Skeletal muscle cell (primary cell): ENCODE data around the gene SCN3A.
A peak's percentile ranks its signal among the peaks of the same experiment; 100 is the strongest.

Experiments used
- DNase-seq: peaks from one replicate; pipeline ENCODE4 v3.0.0-alpha.2; 2010; ENCODE audit warnings: low read depth
- H3K4me3 ChIP-seq: 2 replicates; pipeline ENCODE4 v1.5.1; 2011; ENCODE audit warnings: low read depth, mild to moderate bottlenecking, control low read depth, low read length, moderate library complexity

Gene SCN3A

DNA sequence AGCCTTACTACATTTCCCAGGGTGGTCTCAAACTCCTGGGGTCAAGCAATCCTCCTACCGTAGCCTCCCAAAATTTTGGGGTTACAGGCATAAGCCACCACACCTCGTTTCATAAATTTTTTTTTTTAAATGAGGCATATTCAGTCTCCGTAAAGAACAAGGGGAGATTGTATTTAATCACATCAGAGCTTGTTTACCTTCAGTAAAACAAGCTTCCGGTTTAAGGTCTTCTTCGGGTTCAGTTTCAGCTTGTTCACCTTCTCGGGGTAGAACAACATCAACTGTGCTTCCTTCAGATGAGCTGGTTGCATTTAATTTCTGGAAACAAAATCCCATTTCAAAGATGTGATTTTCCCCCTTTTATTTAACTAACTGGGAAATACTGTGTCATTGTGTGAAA is 88.6 kb downstream of the SCN3A start:
- no peak for DNase-seq
- H3K4me3 ChIP-seq: no peak overlapping the region

DNA sequence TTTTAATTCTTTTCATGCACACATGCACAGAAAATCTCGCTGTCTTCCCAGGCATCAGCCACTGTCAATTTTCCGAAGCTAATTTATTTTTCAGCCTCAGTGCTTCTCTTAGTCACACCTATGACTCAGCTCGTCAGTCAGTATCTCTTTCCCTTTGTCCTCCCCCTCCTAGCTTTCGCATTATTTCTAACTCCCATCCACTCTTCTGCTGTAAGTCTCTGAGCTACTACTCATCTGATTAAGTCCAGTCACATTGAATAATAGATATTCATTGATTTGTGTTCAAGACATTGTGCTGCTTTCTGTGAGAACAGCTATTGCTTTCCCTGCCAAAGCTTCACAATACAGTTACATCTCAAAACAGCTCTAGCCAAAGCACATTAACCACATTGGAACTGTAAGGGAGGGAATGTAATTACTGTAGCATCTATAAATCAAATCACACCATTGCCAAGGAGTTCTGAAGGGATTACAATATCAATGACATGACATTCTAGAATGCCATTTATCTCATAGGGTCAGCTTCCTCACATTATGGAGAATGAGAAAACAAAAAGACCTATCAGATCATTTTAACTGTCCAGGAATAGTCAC is 89.4 kb downstream of the SCN3A start:
- peak; percentile 32 for DNase-seq
- H3K4me3 ChIP-seq: no peak overlapping the region

DNA sequence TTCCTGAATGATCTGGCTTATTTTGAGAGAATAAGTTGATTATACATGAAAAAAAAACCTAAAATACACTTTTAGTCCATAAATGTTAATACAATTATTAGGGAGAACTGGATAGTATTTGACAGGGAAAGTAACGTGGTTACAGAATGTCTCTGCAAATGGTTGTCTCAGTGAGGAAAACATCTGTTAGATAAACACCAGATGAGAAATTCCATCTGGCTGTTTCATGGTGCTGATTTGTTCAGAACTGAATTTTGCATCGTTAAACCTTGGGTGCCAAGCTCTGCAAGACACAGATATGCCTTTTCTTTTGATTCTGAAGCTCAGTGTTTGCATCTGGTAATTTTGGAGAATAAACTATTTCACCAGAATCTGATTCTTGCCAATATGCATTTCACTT is 90.4 kb downstream of the SCN3A start:
- no peak overlapping the region for H3K4me3 ChIP-seq
- peak; percentile 10 for DNase-seq

DNA sequence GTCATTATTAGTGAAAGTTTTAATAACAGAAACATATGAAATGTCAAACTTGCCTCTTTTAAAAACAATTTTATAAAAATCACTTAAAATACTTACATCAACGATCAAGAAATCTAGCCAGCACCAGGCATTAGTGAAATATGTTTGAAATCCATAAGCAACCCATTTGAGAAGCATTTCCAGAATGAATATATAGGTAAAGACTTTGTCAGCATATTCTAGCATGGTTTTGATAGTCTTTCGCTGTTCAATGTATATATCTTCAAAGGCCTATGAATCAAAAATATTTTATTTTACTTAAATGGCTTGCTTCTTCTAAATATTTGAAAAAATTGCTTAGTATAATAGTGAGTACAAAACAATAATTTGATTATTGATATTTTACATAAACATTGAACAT is 91.1 kb downstream of the SCN3A start:
- no peak overlapping the region for H3K4me3 ChIP-seq
- DNase-seq: no peak

DNA sequence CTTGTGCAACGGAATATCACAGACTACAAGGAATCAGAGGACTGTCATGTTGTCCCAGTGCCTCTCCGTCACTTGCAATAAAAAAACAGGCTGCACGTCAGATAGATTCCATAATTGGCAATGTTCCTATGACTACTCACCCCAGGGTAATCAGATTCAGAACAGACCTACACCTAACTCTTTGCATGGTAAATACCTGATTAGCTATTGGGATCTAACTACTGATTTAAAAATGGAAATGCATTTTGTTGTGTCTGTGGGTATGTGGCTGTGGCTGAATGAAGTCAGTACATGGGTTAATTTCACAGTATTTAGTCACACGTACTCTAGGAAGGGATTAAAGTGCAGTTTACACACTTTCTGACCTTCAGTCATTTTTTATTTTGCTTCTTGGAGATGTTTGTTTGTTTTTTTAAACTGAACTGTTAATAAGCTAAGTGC is 91.7 kb downstream of the SCN3A start:
- no peak overlapping the region for H3K4me3 ChIP-seq
- DNase-seq: no peak

- H3K4me3 ChIP-seq: no peak overlapping the region
- DNase-seq: no peak
Observed at GRCh38 chr2:165110394-165110793, 93.5 kb downstream of the SCN3A start.

GRCh38 chr2:165109915-165110314 is 93.9 kb downstream of the SCN3A start:
- H3K4me3 ChIP-seq: no peak overlapping the region
- no peak for DNase-seq

DNA sequence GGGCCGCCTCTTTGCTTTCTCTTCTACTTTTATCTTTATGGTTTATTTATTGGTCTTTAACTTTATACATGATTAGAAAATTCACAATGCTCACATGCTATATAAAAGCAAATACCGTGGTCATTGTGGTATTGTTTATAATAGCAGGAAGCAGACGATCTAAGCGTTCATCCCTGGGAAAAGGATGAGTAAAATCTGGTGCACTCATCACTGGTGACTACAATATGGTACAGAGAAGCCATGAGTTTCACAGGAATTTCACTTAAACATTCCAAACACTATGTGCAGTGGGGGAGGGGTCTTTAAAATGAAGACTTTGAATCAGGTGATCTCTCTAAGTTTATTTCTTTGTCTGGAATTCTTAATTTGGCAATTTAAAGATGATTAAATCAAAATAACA is 97.9 kb downstream of the SCN3A start:
- no peak overlapping the region for H3K4me3 ChIP-seq
- DNase-seq: no peak

GRCh38 chr2:165087933-165088901 is 115.6 kb downstream of the SCN3A start:
- no peak overlapping the region for H3K4me3 ChIP-seq
- DNase-seq: no peak

DNA sequence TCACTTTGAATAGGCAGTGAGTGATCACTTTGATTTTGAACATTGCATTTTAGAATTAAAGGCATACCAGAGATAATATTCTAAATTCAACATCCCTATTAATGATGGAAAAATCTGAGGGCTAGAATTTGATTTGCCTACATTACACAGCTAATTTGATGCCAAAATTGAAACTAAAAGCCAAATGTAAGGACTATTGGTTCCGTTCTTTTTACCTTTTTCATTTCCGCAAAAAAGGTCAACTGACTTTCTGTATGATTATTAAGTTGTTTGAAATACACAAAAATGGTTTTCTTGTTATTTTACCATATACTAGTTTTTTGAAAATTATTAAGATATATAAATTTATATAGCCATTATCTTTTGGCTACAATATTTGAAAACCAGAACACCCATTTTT is 117.5 kb downstream of the SCN3A start:
- DNase-seq: no peak
- no peak overlapping the region for H3K4me3 ChIP-seq

GRCh38 chr2:165083326-165083725 is 120.5 kb downstream of the SCN3A start:
- H3K4me3 ChIP-seq: no peak overlapping the region
- DNase-seq: no peak

DNA sequence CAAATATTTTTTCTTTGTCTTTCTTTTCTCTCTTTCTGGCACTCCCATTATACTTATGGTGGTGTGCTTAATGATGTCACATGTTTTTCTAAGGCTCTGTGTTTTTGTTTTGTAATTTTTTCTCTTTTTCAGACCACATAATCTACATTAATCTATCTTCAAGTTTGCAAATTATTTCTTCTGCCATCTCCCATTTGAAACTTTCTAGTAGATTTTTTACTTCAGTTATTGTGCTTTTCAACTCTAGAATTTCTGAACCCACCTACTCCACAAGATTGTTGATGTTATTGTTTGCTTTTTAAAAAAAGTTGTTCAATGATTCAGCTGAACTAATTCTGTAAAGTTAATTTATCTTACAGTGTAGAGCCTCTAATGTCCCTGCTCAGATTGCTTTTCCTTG is 121.4 kb downstream of the SCN3A start:
- no peak overlapping the region for H3K4me3 ChIP-seq
- DNase-seq: no peak

DNA sequence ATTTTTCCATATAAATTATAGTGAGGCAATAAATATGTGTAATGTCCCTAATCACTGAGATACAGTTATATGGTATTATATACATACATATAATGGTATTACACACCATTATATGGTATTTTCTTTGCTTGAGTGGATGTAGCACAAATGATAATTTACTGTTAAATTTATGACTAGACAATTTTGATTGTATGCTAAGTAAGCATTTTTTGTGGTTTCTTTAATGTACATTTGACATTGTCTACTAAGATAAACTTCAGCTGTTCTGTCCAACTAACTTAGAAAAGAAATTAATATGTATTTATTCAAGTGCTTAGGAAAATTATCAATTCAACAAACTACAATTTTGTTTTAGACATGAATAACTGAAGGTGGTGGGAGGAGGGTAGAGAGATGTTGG is 122.6 kb downstream of the SCN3A start:
- no peak for DNase-seq
- H3K4me3 ChIP-seq: no peak overlapping the region

DNA sequence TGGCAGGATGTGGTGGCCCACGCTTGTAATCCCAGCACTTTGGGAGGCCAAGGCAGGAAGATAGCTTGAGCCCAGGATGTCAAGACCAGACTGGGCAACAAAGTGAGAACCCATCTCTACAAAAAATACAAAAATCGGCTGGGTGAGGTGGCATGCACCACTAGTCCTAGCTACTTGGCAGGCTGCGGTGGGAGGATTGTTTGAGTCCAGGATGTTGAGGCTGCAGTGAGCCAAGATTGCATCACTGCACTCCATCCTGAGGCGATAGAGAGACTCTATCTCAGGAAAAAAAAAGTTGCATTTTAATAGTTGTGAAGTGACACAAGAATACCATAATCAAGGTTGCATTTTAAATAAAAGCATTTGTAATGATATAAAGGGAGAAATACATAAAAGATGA is 124.4 kb downstream of the SCN3A start:
- DNase-seq: no peak
- no peak overlapping the region for H3K4me3 ChIP-seq

DNA sequence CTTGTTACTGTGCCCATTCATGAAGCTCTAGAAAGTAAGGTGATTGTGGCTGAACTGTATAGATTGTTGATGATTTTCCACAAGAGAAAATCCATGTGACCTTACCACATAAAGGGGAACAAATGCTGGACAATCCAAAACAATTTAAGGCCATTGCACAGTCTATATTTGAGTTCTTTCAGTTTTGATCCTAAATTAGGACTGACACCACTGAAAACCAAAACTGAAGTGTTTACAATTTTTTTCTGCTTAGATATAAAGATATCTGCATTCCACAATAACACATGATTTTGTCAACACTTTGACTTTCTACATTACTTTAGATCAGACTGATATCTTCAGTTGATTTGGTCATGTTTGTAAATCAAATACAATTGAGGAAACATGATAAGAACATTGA is 124.9 kb downstream of the SCN3A start:
- H3K4me3 ChIP-seq: no peak overlapping the region
- DNase-seq: no peak

- no peak for DNase-seq
- H3K4me3 ChIP-seq: no peak overlapping the region
Observed at GRCh38 chr2:165074884-165075283, 129.0 kb downstream of the SCN3A start.

- DNase-seq: no peak
Observed at GRCh38 chr2:165074323-165074722, 129.5 kb downstream of the SCN3A start.

DNA sequence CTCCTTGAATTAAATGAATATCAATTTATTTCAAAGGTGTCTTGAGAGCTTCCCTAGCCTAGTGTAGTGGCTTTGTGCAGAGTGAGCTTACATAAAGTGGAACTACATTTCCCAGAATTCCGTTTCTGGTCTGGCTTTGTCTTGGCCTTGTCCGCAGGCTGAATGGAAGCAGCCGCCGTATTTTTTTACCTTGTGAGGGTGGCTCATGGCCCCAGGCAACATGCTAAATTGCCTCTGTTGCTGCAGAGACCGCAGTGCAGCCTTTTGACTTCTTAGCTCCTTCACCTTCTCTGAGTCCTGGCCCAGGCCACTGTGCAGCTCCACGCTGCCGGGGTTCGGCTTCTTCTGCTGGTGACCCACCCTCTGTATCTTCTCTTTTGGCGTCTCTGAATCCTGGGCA is 133.8 kb downstream of the SCN3A start:
- no peak overlapping the region for H3K4me3 ChIP-seq
- DNase-seq: no peak

More at GRCh38 chr2:165074323-165074722, 129.5 kb downstream of the SCN3A start:
- no peak overlapping the region for H3K4me3 ChIP-seq

- DNase-seq: no peak
Observed at GRCh38 chr2:165069151-165069550, 134.7 kb downstream of the SCN3A start.

GRCh38 chr2:165068487-165068757 is 135.4 kb downstream of the SCN3A start:
- H3K4me3 ChIP-seq: peak overlapping the region; percentile 27
- DNase-seq: no peak

More at GRCh38 chr2:165069151-165069550, 134.7 kb downstream of the SCN3A start:
- no peak overlapping the region for H3K4me3 ChIP-seq
